HepG2 (cell line): Measurements from ENCODE around the gene ANKRA2. TPM values are rescaled to one million over a fixed set of nuclear protein-coding genes. Genes with fewer than 3 reads are reported as not detected.

Source experiments
- CBFB ChIP-seq: sonication (generic); formaldehyde crosslinking; IDR thresholded peaks from 2 replicates; pipeline ENCODE4 v1.4.0; 2020; ENCODE audit warnings: missing genetic modification reagents
- DR1 ChIP-seq: sonication (generic); formaldehyde crosslinking; IDR thresholded peaks from 2 replicates; pipeline ENCODE4 v1.8.0; 2021; ENCODE audit warnings: mild to moderate bottlenecking, missing genetic modification reagents, inconsistent platforms
- EED ChIP-seq: sonication (generic); formaldehyde crosslinking; IDR thresholded peaks from 2 replicates; pipeline ENCODE4 v1.5.0; 2020; ENCODE audit warnings: mild to moderate bottlenecking, missing genetic modification reagents
- GATAD1 ChIP-seq: IDR thresholded peaks from 2 replicates; pipeline ENCODE4 v1.6.1; 2016; ENCODE audit warnings: missing genetic modification reagents, missing compliant biosample characterization
- KDM2A ChIP-seq: sonication (generic); formaldehyde crosslinking; IDR thresholded peaks from 2 replicates; pipeline ENCODE4 v1.4.0; 2020; ENCODE audit warnings: low read depth, missing genetic modification reagents, borderline replicate concordance
- ZNF550 ChIP-seq: sonication (generic); formaldehyde crosslinking; IDR thresholded peaks from 2 replicates; pipeline ENCODE4 v1.4.0; 2020; ENCODE audit warnings: mild to moderate bottlenecking, missing genetic modification reagents, borderline replicate concordance
- polyA plus RNA-seq, 8 experiments: library from polyadenylated mRNA; depleted of rRNA in 3 of 8; stranded (reverse) in 7 of 8; unstranded in 1 of 8; fragments of >200 nt; fragmentation: Illumina TruSeq in 4 of 8; extraction: Trizol in 4 of 8; gene quantifications; 2 replicates each; pipeline versions ENCODE4 v1.2.1 to v1.2.3, GENCODE V29; 2011 to 2016; ENCODE audit warnings: low read depth in 4 of 8, missing spikeins in 1 of 8, mixed read lengths in 1 of 8; ENCODE audit not compliant: insufficient read depth in 1 of 8
- total RNA-seq, 5 experiments: library from RNA; depleted of rRNA; stranded (reverse); fragments of >200 nt; fragmentation: Illumina TruSeq; extraction: Trizol; gene quantifications; 2 replicates each; pipeline ENCODE4 v1.2.3, GENCODE V29; 2016; ENCODE audit warnings: low read depth in 1 of 5
- TF ChIP-seq, protein P1 (sequence below): sonication (generic); formaldehyde crosslinking; IDR thresholded peaks from 2 replicates; pipeline ENCODE4 v1.4.0; 2020; ENCODE audit warnings: mild to moderate bottlenecking, missing genetic modification reagents
- TF ChIP-seq, protein P2 (sequence below): sonication (generic); formaldehyde crosslinking; IDR thresholded peaks from 2 replicates; pipeline ENCODE4 v1.8.0; 2022; ENCODE audit warnings: missing genetic modification reagents, mild to moderate bottlenecking, inconsistent platforms, borderline replicate concordance
- TF ChIP-seq, protein P3 (sequence below): sonication (generic); formaldehyde crosslinking; IDR thresholded peaks from 2 replicates; pipeline ENCODE4 v1.9.0; 2021; ENCODE audit warnings: missing genetic modification reagents, mild to moderate bottlenecking, borderline replicate concordance
- TF ChIP-seq, protein P4 (sequence below): sonication (generic); formaldehyde crosslinking; IDR thresholded peaks from 2 replicates; pipeline ENCODE4 v1.8.0; 2022; ENCODE audit warnings: missing genetic modification reagents, low read depth, mild to moderate bottlenecking, borderline replicate concordance
- TF ChIP-seq, protein P5 (sequence below): sonication (generic); formaldehyde crosslinking; IDR thresholded peaks from 2 replicates; pipeline ENCODE4 v1.8.0; 2022; ENCODE audit warnings: missing genetic modification reagents, mild to moderate bottlenecking, borderline replicate concordance
- TF ChIP-seq, protein P6 (sequence below), 2 experiments: fragments of 450-650 bp in 1 of 2; sonication (generic) in 1 of 2; formaldehyde crosslinking; IDR thresholded peaks; 2 replicates each; pipeline versions ENCODE4 v1.5.0 to v1.8.0; 2020 to 2022; ENCODE audit warnings: mild to moderate bottlenecking in 1 of 2, missing genetic modification reagents in 1 of 2
- TF ChIP-seq, protein P7 (sequence below): sonication (generic); formaldehyde crosslinking; IDR thresholded peaks from 2 replicates; pipeline ENCODE4 v1.5.0; 2020; ENCODE audit warnings: mild to moderate bottlenecking, missing genetic modification reagents
- TF ChIP-seq, protein P8 (sequence below): sonication (generic); formaldehyde crosslinking; IDR thresholded peaks from 2 replicates; pipeline ENCODE4 v1.8.0; 2022; ENCODE audit warnings: low read depth, missing genetic modification reagents

ANKRA2 gene
- total and polyA plus RNA-seq, 2 of the 13 experiments (the other 11 are each of a cell fraction or from before 2014, with no cell fraction given): 23.6 to 33.6 TPM

DNA sequence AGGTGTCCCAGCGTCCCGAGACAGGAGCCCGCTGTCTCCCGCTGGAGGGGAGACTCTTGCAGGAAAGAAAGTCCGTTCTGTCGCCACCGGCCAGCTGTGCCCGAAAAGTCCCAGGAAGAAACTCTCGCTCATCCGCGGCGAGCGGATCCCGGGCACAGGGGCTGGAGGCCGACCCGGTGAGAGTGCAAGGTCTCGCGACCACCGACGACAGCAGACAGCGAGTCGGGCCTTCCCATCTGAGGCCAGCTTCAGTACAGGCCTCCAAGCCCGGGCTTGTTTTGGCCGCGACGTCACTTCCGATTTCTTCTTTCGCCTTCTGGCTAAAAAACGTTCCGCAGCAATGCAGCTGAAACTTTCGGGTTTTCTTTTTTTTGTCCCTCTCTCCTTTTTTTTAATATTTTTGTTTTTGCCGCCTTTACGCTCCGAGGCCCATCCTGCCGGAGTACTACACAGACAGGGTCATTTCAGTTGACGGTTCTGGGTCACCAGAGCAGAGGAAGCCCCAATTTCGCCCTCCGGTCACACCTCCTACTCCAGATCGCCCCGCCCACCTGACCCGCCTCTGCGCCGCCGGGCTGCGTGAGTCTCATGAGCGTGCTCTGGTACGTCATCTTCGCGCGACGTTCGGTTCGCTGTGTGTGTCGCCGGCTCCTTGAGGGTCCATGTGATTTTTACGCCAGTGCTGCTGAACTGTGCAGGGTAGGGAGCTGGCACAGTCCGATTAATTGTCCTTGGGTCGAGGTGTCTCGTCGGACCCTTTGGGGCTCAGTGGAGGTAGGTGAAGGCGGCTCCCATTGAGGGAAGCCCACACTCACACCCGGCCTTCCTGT lies at the start of gene ANKRA2, which contains the start of gene UTP15 (continued):
- TF ChIP-seq, protein P1, sequence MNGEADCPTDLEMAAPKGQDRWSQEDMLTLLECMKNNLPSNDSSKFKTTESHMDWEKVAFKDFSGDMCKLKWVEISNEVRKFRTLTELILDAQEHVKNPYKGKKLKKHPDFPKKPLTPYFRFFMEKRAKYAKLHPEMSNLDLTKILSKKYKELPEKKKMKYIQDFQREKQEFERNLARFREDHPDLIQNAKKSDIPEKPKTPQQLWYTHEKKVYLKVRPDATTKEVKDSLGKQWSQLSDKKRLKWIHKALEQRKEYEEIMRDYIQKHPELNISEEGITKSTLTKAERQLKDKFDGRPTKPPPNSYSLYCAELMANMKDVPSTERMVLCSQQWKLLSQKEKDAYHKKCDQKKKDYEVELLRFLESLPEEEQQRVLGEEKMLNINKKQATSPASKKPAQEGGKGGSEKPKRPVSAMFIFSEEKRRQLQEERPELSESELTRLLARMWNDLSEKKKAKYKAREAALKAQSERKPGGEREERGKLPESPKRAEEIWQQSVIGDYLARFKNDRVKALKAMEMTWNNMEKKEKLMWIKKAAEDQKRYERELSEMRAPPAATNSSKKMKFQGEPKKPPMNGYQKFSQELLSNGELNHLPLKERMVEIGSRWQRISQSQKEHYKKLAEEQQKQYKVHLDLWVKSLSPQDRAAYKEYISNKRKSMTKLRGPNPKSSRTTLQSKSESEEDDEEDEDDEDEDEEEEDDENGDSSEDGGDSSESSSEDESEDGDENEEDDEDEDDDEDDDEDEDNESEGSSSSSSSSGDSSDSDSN: peak; percentile 33; the same call in 1 of the 2 replicates
- TF ChIP-seq GATAD1 (CRISPR knock-in tag) (peak; percentile 98), EED (CRISPR knock-in tag) (0 out of 2 replicates have a peak, but pooled peaks have one; percentile 52), ZNF550 (CRISPR knock-in tag) (no peak), CBFB (CRISPR knock-in tag) (peak; percentile 48; the same call in 1 of the 2 replicates), DR1 (CRISPR knock-in tag) (peak; percentile 8; the same call in 1 of the 2 replicates), KDM2A (CRISPR knock-in tag) (peak; percentile 71)
- TF ChIP-seq, protein P2, sequence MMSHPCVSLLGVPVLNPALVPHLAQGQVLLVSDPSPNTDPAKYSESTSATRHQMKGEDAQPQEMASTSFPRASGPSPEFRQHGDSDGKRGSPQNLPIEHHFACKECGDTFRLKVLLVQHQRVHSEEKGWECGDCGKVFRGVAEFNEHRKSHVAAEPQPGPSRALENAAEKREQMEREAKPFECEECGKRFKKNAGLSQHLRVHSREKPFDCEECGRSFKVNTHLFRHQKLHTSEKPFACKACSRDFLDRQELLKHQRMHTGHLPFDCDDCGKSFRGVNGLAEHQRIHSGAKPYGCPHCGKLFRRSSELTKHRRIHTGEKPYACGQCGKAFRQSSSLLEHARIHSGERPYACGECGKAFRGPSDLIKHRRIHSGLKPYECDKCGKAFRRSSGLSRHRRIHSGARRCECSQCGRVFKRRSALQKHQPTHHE: no peak; the same call in 1 of the 2 replicates
- TF ChIP-seq, protein P3, sequence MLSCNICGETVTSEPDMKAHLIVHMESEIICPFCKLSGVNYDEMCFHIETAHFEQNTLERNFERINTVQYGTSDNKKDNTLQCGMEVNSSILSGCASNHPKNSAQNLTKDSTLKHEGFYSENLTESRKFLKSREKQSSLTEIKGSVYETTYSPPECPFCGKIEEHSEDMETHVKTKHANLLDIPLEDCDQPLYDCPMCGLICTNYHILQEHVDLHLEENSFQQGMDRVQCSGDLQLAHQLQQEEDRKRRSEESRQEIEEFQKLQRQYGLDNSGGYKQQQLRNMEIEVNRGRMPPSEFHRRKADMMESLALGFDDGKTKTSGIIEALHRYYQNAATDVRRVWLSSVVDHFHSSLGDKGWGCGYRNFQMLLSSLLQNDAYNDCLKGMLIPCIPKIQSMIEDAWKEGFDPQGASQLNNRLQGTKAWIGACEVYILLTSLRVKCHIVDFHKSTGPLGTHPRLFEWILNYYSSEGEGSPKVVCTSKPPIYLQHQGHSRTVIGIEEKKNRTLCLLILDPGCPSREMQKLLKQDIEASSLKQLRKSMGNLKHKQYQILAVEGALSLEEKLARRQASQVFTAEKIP (CRISPR knock-in tag): no peak
- TF ChIP-seq, protein P4, sequence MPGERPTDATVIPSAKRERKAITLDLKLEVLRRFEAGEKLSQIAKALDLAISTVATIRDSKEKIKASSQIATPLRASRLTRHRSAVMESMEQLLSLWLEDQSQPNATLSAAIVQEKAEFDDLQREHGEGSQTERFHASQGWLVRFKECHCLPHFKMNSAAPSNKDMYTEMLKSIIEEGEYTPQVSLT (CRISPR knock-in tag): no peak
- TF ChIP-seq, protein P5, sequence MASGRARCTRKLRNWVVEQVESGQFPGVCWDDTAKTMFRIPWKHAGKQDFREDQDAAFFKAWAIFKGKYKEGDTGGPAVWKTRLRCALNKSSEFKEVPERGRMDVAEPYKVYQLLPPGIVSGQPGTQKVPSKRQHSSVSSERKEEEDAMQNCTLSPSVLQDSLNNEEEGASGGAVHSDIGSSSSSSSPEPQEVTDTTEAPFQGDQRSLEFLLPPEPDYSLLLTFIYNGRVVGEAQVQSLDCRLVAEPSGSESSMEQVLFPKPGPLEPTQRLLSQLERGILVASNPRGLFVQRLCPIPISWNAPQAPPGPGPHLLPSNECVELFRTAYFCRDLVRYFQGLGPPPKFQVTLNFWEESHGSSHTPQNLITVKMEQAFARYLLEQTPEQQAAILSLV (CRISPR knock-in tag): peak; percentile 63; the same call in 1 of the 2 replicates
- TF ChIP-seq, protein P6, sequence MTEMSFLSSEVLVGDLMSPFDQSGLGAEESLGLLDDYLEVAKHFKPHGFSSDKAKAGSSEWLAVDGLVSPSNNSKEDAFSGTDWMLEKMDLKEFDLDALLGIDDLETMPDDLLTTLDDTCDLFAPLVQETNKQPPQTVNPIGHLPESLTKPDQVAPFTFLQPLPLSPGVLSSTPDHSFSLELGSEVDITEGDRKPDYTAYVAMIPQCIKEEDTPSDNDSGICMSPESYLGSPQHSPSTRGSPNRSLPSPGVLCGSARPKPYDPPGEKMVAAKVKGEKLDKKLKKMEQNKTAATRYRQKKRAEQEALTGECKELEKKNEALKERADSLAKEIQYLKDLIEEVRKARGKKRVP (CRISPR knock-in tag; IDR thresholded peaks at IDR 0.05): no peak
- TF ChIP-seq, protein P7, sequence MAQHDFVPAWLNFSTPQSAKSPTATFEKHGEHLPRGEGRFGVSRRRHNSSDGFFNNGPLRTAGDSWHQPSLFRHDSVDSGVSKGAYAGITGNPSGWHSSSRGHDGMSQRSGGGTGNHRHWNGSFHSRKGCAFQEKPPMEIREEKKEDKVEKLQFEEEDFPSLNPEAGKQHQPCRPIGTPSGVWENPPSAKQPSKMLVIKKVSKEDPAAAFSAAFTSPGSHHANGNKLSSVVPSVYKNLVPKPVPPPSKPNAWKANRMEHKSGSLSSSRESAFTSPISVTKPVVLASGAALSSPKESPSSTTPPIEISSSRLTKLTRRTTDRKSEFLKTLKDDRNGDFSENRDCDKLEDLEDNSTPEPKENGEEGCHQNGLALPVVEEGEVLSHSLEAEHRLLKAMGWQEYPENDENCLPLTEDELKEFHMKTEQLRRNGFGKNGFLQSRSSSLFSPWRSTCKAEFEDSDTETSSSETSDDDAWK: no peak
- TF ChIP-seq, protein P8, sequence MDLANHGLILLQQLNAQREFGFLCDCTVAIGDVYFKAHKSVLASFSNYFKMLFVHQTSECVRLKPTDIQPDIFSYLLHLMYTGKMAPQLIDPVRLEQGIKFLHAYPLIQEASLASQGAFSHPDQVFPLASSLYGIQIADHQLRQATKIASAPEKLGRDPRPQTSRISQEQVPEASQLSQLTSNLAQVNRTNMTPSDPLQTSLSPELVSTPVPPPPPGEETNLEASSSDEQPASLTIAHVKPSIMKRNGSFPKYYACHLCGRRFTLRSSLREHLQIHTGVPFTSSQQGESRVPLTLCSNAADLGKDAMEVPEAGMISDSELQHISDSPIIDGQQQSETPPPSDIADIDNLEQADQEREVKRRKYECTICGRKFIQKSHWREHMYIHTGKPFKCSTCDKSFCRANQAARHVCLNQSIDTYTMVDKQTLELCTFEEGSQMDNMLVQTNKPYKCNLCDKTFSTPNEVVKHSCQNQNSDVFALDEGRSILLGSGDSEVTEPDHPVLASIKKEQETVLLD: no peak
